Loucy (cell line): Measurements from ENCODE around the gene ZC3H10.

Experiments used
- CTCF ChIP-seq: fragments of 200-600 bp; sonication (generic); conservative IDR thresholded peaks from 2 replicates; pipeline ENCODE4 v1.5.1; 2014; ENCODE audit warnings: mild to moderate bottlenecking, antibody characterized with exemption, low read length
- EZH2phosphoT487 ChIP-seq: fragments of 200-600 bp; IDR thresholded peaks from 2 replicates; pipeline ENCODE4 v1.6.1; 2018; ENCODE audit warnings: antibody characterized with exemption, mild to moderate bottlenecking, moderate library complexity, borderline replicate concordance

- no peak for TF ChIP-seq EZH2phosphoT487
- no peak for TF ChIP-seq CTCF
Measured at GRCh38 chr12:56129206-56129941, 11.3 kb downstream of the ZC3H10 start.
